Left ventricle myocardium inferior (tissue), 1 donor: ENCODE results near the gene IL2RG. TPM values are rescaled to one million over a fixed set of nuclear protein-coding genes. Genes with fewer than 3 reads are reported as not detected.
A peak's percentile ranks its signal among the peaks of the same experiment; 100 is the strongest.

Experiments used
- DNase-seq: peaks from one replicate; pipeline ENCODE4 v3.0.0-alpha.2; 2020
- H3K27ac ChIP-seq: fragments of 200-600 bp; replicated peaks from 2 replicates; pipeline ENCODE4 v1.8.0; 2021
- H3K27me3 ChIP-seq: fragments of 200-600 bp; 2 replicates; pipeline ENCODE4 v1.8.0; 2021; ENCODE audit warnings: low read depth
- H3K36me3 ChIP-seq: fragments of 200-600 bp; 2 replicates; pipeline ENCODE4 v1.8.0; 2021
- H3K4me1 ChIP-seq: fragments of 200-600 bp; 2 replicates; pipeline ENCODE4 v1.8.0; 2021
- H3K4me3 ChIP-seq: fragments of 200-600 bp; 2 replicates; pipeline ENCODE4 v1.8.0; 2021; ENCODE audit warnings: mild to moderate bottlenecking, moderate library complexity
- H3K9me3 ChIP-seq: fragments of 200-600 bp; replicated peaks from 2 replicates; pipeline ENCODE4 v1.8.0; 2021
- CTCF ChIP-seq: fragments of 200-600 bp; IDR thresholded peaks from 2 replicates; pipeline ENCODE4 v1.8.0; 2021; ENCODE audit warnings: antibody characterized with exemption, mild to moderate bottlenecking, borderline replicate concordance
- intact Hi-C: fragments of 100-400 bp; cut with micrococcal nuclease; formaldehyde crosslinking; loops from one replicate; pipeline ENCODE4 v1.11.0; 2022
- total RNA-seq: library from RNA; stranded (reverse); fragmentation: NEBNext Ultra II Directional; extraction: Animal tissue kit (Norgen Biotek cat#: 25700); gene quantifications from one replicate; pipeline ENCODE4 v1.2.1, GENCODE V29; 2021
- donor health status: DM: no; HTN: yes; CAD: no; lungs with severe emphysema.

The IL2RG gene
- total RNA-seq, 1 donor from 2014 or later, result 0.99 TPM

- H3K36me3 ChIP-seq, result no peaks in the 10 kb centered on the region
- no peak for DNase-seq
- intact Hi-C loops, result no loop called here
- H3K27me3 ChIP-seq, result no peaks in the 10 kb centered on the region
- no peaks in the 10 kb centered on the region for H3K9me3 ChIP-seq
- no peak overlapping the region for H3K4me3 ChIP-seq
- H3K27ac ChIP-seq, result no peak overlapping the region
- H3K4me1 ChIP-seq, result peaks cover 7% of the 10 kb centered on the region
- no peak for TF ChIP-seq CTCF
Observed at GRCh38 chrX:71107762-71108360, 3.5 kb downstream of the IL2RG start.

GRCh38 chrX:71107245-71107644 is 4.1 kb downstream of the IL2RG start:
- no peak overlapping the region for H3K27ac ChIP-seq
- DNase-seq, result no peak
- H3K4me1 ChIP-seq, result peaks cover 7% of the 10 kb centered on the region
- H3K36me3 ChIP-seq, result no peaks in the 10 kb centered on the region
- TF ChIP-seq CTCF, result no peak
- no peak overlapping the region for H3K4me3 ChIP-seq
- no peaks in the 10 kb centered on the region for H3K27me3 ChIP-seq
- no peaks in the 10 kb centered on the region for H3K9me3 ChIP-seq
- intact Hi-C loops, result no loop called here

GRCh38 chrX:71106427-71106826 is 5.0 kb downstream of the IL2RG start, which contains the start of gene CXorf65:
Gene CXorf65, minus strand, starts transcription at chrX:71106740. Its CDS starts 184 bp downstream, at chrX:71106556.
- H3K4me3 ChIP-seq, result no peak within 1 kb of the TSS
- no peaks in the 10 kb centered on the region for H3K9me3 ChIP-seq
- no peaks in the 10 kb centered on the region for H3K36me3 ChIP-seq
- no peak within 1 kb of the TSS for H3K27ac ChIP-seq
- TF ChIP-seq CTCF, result no peak
- DNase-seq, result no peak
- H3K4me1 ChIP-seq, result peaks cover 7% of the 10 kb centered on the region
- no peaks in the 10 kb centered on the region for H3K27me3 ChIP-seq
- intact Hi-C loops, result no loop called here

GRCh38 chrX:71105628-71106027 is 5.7 kb downstream of the IL2RG start:
- intact Hi-C loops, result no loop called here
- TF ChIP-seq CTCF, result no peak
- H3K27me3 ChIP-seq, result no peaks in the 10 kb centered on the region
- H3K27ac ChIP-seq, result no peak overlapping the region
- no peaks in the 10 kb centered on the region for H3K9me3 ChIP-seq
- DNase-seq, result no peak
- H3K36me3 ChIP-seq, result no peaks in the 10 kb centered on the region
- no peak overlapping the region for H3K4me3 ChIP-seq
- H3K4me1 ChIP-seq, result peaks cover 7% of the 10 kb centered on the region

- no peaks in the 10 kb centered on the region for H3K9me3 ChIP-seq
- intact Hi-C loops, result no loop called here
Observed at GRCh38 chrX:71103110-71103983, 8.0 kb downstream of the IL2RG start.

More at GRCh38 chrX:71103110-71103983, 8.0 kb downstream of the IL2RG start:
- H3K4me3 ChIP-seq, result peak overlapping the region; percentile 23
- DNase-seq, result no peak
- TF ChIP-seq CTCF, result no peak
- no peaks in the 10 kb centered on the region for H3K36me3 ChIP-seq
- peaks cover 7% of the 10 kb centered on the region for H3K4me1 ChIP-seq
- peak overlapping the region; percentile 48 for H3K27ac ChIP-seq
- H3K27me3 ChIP-seq, result no peaks in the 10 kb centered on the region
